Kidney (tissue), 14 donors: ENCODE data around the gene CALHM2. TPM values are rescaled to one million over a fixed set of nuclear protein-coding genes. Genes with fewer than 3 reads are reported as not detected.

Source experiments
- DNase-seq, 5 donors: peaks; one replicate each; pipeline ENCODE4 v3.0.0-alpha.2; 2013 to 2020
- FAIRE-seq: peaks from 2 replicates; lab custom pipeline; 2012; peaks lifted over from hg19 to GRCh38; lab: Jason Lieb, UNC
- H3K27ac ChIP-seq, 2 donors: one replicate each; pipeline ENCODE4 v1.7.0; 2013; ENCODE audit warnings: low read depth in 2 of 2, low read length in 2 of 2, inconsistent platforms in 1 of 2
- H3K27me3 ChIP-seq: one replicate; pipeline ENCODE4 v1.7.1; 2013; ENCODE audit warnings: low read length, inconsistent platforms; ENCODE audit not compliant: control insufficient read depth, insufficient read depth
- H3K36me3 ChIP-seq, 3 donors: one replicate each; pipeline versions ENCODE4 v1.7.0 to v1.7.1; 2013; ENCODE audit warnings: low read length in 3 of 3, control low read depth in 1 of 3, inconsistent platforms in 1 of 3; ENCODE audit not compliant: insufficient read depth in 3 of 3, control insufficient read depth in 2 of 3
- H3K4me1 ChIP-seq, 3 donors: one replicate each; pipeline versions ENCODE4 v1.7.0 to v1.7.1; 2013; ENCODE audit warnings: low read length in 3 of 3, inconsistent platforms in 1 of 3, low read depth in 1 of 3; ENCODE audit not compliant: control insufficient read depth in 2 of 3, insufficient read depth in 2 of 3
- H3K4me3 ChIP-seq, 3 donors: one replicate each; pipeline versions ENCODE4 v1.7.0 to v1.8.1; 2013; ENCODE audit warnings: low read length in 3 of 3, control low read depth in 1 of 3, inconsistent platforms in 1 of 3
- H3K9ac ChIP-seq, 3 donors: one replicate each; pipeline versions ENCODE4 v1.7.0 to v1.7.1; 2013; ENCODE audit warnings: low read length in 3 of 3, control low read depth in 1 of 3, inconsistent platforms in 1 of 3
- H3K9me3 ChIP-seq, 3 donors: one replicate each; pipeline versions ENCODE4 v1.7.0 to v1.7.1; 2013; ENCODE audit warnings: low read length in 3 of 3, control low read depth in 1 of 3, inconsistent platforms in 1 of 3; ENCODE audit not compliant: control insufficient read depth in 2 of 3, insufficient read depth in 1 of 3
- intact Hi-C: fragments of 100-400 bp; cut with DNase I; formaldehyde crosslinking; loops from one replicate; pipeline ENCODE4 v1.11.1; 2022
- polyA plus RNA-seq: library from polyadenylated mRNA; stranded (reverse); fragments of 350-450 nt; fragmentation: Illumina TruSeq; extraction: RNeasy Lipid Tissue Mini Kit (QIAGEN cat#74804); gene quantifications from one replicate; pipeline ENCODE4 v1.2.3, GENCODE V29; 2014; ENCODE audit warnings: low read depth, low replicate concordance; ENCODE audit not compliant: insufficient read depth
- total RNA-seq: library from RNA; stranded (reverse); fragmentation: NEBNext Ultra II Directional; extraction: Animal tissue kit (Norgen Biotek cat#: 25700); gene quantifications from one replicate; pipeline ENCODE4 v1.2.1, GENCODE V29; 2021
- TF ChIP-seq, protein P1 (sequence below): IDR thresholded peaks from 3 replicates; pipeline ENCODE4 v1.5.1; 2012; ENCODE audit warnings: mild to moderate bottlenecking, moderate library complexity, borderline replicate concordance; ENCODE audit not compliant: insufficient read depth; ENCODE audit errors: extremely low read depth
- donor health status: control.
- donor health status: control.
- donor health status: control.
- donor health status: control.
- donor health status: control.
- donor health status: DM: yes; HTN: yes; CAD: no.
- donor health status: Normal renal cell carcinoma (clear cell type).

The CALHM2 gene
- total and polyA plus RNA-seq, 2 donors from 2014 or later = 8.0 to 26.0 TPM

- Histone ChIP-seq H3K27me3 (no peaks in the 10 kb centered on the region), H3K27ac (no peak within 1 kb of the TSS), H3K9me3 (no peaks in the 10 kb centered on the region), H3K9ac (no peak within 1 kb of the TSS), H3K4me1 (no peaks in the 10 kb centered on the region), H3K4me3 (no peak within 1 kb of the TSS), H3K36me3 (no peaks in the 10 kb centered on the region)
- intact Hi-C loops = no loop called here
- TF ChIP-seq, protein P1, sequence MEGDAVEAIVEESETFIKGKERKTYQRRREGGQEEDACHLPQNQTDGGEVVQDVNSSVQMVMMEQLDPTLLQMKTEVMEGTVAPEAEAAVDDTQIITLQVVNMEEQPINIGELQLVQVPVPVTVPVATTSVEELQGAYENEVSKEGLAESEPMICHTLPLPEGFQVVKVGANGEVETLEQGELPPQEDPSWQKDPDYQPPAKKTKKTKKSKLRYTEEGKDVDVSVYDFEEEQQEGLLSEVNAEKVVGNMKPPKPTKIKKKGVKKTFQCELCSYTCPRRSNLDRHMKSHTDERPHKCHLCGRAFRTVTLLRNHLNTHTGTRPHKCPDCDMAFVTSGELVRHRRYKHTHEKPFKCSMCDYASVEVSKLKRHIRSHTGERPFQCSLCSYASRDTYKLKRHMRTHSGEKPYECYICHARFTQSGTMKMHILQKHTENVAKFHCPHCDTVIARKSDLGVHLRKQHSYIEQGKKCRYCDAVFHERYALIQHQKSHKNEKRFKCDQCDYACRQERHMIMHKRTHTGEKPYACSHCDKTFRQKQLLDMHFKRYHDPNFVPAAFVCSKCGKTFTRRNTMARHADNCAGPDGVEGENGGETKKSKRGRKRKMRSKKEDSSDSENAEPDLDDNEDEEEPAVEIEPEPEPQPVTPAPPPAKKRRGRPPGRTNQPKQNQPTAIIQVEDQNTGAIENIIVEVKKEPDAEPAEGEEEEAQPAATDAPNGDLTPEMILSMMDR = no peak
- DNase-seq = no peak
- FAIRE-seq = no peak
Observed at GRCh38 chr10:103479135-103479534, 27.0 kb upstream of the CALHM2 start, which contains the start of gene CALHM3. CALHM3 (minus strand) TSS chr10:103479240; CDS start chr10:103479032, 208 bp downstream.

- no peaks in the 10 kb centered on the region for H3K4me1 ChIP-seq
- H3K27me3 ChIP-seq = no peaks in the 10 kb centered on the region
- FAIRE-seq = no peak
- H3K9me3 ChIP-seq = no peaks in the 10 kb centered on the region
- TF ChIP-seq, protein P1 = no peak
- no peak overlapping the region for H3K9ac ChIP-seq
- no peak for DNase-seq
- intact Hi-C loops = no loop called here
- no peaks in the 10 kb centered on the region for H3K36me3 ChIP-seq
- no peak overlapping the region for H3K4me3 ChIP-seq
- no peak overlapping the region for H3K27ac ChIP-seq
Observed at GRCh38 chr10:103478671-103479070, 26.5 kb upstream of the CALHM2 start.

GRCh38 chr10:103476046-103476768 lies 24.0 kb upstream of the CALHM2 start:
- no peak for FAIRE-seq
- intact Hi-C loops = no loop called here
- no peak overlapping the region for H3K9ac ChIP-seq
- no peak overlapping the region for H3K4me3 ChIP-seq
- H3K4me1 ChIP-seq = no peaks in the 10 kb centered on the region
- H3K9me3 ChIP-seq = no peaks in the 10 kb centered on the region
- H3K27ac ChIP-seq = no peak overlapping the region
- H3K27me3 ChIP-seq = no peaks in the 10 kb centered on the region
- TF ChIP-seq, protein P1 = no peak
- DNase-seq = peak in 2 of 5 donors; percentile 29 to 30
- no peaks in the 10 kb centered on the region for H3K36me3 ChIP-seq

DNA sequence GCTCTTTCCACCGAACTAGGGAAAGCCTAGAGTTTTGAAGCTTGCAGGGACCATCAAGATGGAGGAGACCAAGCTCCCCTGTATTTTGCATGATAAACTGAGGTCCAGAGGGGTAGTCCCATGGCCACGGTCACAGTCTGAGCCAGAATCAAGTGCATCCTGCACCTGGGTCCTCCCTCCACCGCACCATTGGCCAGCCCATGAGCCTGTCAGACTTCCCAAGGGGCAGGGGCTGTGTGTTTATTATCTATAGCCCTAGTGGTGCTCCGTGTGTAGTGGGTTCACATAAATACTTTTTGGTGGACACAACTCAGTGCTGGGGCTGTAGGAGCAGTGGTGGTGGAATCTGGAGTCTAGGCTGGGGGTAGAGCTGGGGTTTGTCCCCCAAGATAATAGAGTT lies 23.3 kb upstream of the CALHM2 start:
- no peak overlapping the region for H3K9ac ChIP-seq
- H3K36me3 ChIP-seq = no peaks in the 10 kb centered on the region
- H3K27me3 ChIP-seq = no peaks in the 10 kb centered on the region
- H3K27ac ChIP-seq = no peak overlapping the region
- intact Hi-C loops = no loop called here
- TF ChIP-seq, protein P1 = no peak
- no peaks in the 10 kb centered on the region for H3K9me3 ChIP-seq
- no peaks in the 10 kb centered on the region for H3K4me1 ChIP-seq
- no peak for DNase-seq
- no peak for FAIRE-seq
- no peak overlapping the region for H3K4me3 ChIP-seq
